SH-SY5Y (cell line): ENCODE measurements around the gene CSMD2.

Source experiments
- GATA2 ChIP-seq: IDR thresholded peaks from 2 replicates; pipeline ENCODE4 v1.6.1; 2011; ENCODE audit warnings: mild to moderate bottlenecking, low read depth, low read length
- GATA3 ChIP-seq: IDR thresholded peaks from 2 replicates; pipeline ENCODE4 v1.6.1; 2011; ENCODE audit warnings: low read depth, mild to moderate bottlenecking, low read length, moderate library complexity

Gene CSMD2

DNA sequence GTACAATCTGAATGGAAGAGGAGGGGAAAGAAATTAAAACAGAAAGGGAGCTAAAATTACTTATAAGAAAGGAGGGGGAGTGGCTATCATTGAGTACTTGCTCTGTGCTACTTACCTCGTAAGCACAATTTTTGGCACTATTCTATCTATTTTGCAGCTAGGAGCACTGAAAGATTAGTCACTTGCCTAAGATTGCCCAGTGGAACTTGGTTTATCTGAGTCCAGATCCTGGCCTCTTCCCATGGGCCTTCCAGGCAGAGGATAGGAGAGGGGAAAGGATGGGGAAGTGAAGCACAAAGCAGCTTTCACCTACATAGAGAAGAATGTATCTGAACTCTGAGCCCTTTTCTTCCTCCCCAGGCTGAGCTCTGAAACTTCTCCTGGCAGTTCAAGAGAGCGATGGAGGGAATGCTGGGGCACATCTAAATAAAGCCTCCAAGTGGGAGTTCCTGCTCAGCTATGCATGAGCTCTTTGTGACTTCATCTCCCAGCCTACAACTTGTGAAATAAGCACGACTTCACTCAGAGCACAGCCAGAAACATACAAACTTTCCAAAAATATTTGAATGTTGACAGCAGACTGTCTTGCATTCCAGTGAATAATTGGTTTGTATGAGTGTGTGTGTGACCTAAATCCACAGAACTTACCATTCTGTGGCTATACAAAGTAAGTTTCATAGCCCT, 271.7 kb downstream of the CSMD2 start:
- TF ChIP-seq GATA3 (no peak), GATA2 (no peak)

DNA sequence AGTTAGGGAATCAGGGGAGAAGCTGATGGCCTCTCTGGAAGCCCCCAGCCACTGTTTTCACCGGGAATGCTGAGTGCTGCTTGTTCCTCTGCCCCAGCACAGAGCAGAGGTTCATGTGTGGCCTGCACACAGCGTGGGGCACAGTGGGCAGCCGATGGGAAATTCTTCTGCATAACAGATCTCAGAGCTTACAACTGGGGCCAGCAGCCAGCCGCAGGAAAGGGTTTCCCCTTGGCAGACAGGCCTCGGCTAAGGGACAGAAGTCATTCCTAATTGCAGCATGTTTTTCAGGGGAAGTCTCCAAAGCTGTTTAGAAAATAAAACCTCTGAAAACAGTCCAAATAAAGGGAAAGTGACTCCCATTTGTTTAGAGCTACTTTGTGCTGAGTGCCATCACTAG, 278.5 kb downstream of the CSMD2 start:
- no peak for TF ChIP-seq GATA2
- TF ChIP-seq GATA3, result no peak

DNA sequence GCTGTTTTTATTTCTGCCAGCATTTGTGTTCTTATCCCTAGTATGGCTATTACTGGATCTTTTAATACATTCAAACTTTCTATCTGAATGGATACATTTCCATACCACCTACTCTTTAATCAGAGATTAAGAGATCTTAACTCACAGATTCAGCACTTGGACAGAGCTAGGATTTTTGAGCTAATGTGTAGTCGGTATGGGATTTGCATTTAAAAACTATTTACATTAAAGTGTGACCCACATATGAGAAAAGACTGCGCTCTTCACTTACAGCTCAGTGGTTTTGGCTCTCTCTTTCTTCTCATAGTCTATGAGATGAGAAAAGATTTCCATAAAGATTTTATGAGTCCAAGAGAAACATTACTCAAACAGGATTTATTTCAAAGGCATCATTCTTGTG, 284.7 kb downstream of the CSMD2 start:
- no peak for TF ChIP-seq GATA3
- no peak for TF ChIP-seq GATA2

DNA sequence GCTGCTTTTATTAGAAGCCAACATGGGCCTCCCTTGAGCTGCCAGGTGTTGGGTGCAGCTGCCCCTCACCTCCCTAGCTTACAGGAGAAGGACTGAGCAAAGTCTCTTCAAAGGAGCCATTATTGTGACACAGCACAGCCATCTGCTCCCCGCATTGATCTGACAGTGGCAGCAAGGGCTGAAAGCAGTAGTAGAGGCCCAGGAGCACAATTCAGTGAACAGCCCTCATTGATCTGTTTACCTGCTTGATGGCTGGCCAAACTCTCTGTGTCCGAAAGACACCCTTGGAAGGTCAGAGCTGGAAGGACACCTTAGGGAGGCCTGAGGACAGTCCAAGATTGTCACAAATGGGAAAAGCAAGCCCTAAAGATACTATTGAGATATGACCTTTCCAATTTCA, 286.6 kb downstream of the CSMD2 start:
- TF ChIP-seq GATA2 (no peak), GATA3 (no peak)

DNA sequence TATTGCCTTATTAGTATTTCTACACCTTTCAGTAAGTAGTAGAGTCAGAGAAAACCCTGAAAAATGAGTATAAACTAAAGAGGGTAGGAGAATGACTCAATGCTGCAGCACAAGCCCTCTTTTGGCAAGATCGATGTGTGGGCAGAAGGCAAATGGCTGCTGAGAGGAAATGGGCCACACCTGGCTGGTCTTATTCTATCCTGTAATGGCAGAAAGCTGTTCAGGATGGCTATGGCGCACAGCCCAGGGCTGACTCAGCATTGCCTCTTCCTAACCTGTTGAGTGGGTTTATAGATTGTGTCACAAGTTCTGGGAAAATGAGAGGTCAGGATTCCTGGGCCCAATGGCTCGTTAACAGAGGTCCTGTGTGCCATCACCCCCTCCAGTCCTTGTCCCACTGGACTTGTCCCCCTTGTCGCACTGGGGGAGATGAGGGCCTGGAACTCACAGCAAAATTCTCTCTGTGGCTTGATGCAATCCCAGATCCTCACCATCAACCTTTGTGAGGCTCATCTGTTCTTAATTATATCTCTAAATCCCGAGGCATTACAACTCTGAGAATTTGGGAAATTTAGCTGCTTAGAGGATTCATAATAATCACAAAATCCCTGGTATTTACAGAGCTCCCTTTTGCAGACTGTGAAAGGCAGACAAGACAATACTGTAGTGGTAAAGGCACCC, 287.9 kb downstream of the CSMD2 start:
- TF ChIP-seq GATA3 (no peak), GATA2 (no peak)

DNA sequence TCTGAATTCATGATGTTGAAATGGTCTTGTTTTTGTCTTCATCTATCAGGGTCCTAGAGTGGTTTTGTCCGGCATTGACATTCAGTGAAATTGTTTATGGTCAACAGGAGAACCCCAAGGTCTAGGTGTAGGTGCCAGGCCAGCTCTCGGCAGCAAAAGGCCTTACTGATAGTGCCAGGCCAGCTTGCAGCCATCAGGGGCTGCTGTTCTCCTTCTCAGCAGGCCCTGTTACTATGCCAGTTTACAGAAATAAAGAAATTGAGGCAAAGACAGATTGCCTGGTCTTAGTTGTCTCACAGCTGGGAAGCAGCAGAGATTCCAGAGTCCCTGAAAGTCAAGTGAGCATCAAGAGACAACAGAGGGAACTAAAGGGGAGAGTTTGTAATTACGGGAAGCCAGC, 289.2 kb downstream of the CSMD2 start:
- no peak for TF ChIP-seq GATA3
- TF ChIP-seq GATA2, result no peak

DNA sequence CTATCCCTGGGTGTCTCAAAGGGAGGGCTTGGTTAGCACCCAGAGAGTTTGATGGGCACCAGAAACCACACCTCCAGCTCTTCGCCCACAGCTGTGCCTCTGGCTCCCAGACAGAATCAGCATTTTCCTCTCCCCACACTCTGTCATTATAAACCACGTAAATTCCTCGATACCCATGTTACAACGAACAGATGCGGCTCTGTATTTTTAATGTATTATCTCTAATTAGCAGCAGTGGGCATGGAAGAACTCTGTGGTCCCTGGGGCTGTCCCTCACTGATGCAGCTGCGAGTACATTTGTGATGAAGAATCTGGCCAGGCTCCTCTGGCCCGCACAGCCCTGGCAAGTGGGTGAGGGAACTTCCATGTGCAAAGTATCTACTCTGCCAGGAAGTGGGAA, 290.4 kb downstream of the CSMD2 start:
- no peak for TF ChIP-seq GATA3
- no peak for TF ChIP-seq GATA2

DNA sequence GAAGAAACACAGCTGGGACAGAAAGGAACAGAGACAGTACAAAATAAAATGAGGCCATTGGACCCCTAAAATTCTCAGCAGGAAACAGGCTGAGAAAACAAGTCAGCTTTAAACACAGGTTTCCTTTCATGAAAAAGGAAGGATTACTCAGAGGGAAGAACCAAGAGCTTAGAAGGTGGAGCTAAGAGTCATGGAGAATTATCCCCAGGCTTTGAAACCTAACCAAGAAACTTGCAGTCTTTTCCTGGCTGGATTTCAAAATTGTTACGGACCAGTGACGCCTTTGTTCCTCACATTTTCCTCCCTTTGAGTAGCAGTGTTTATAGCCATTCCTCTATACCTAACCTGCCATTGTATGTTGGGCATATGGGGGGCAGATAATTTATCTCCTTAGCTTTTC, 292.3 kb downstream of the CSMD2 start:
- TF ChIP-seq GATA3 (no peak), GATA2 (no peak)

DNA sequence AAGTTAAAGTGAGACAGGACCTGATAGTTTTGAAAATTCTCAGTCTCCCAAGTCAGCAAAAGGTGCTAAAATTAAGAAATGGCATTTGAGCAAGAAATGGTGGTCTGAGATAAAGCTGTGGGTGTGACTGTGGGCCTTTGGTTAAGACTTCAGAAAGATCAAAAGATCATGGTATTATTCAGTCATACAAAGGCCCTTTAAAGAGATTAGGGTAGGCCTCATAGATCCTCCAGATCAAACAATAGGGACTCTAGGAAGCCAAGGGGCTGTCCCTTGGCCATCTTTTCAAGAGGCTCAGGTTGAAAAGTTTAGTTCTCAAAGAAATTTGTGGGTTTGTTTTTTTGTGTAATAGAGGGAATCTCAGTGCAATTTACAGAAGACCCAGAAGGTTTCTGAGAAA, 292.8 kb downstream of the CSMD2 start:
- no peak for TF ChIP-seq GATA3
- TF ChIP-seq GATA2, result no peak

DNA sequence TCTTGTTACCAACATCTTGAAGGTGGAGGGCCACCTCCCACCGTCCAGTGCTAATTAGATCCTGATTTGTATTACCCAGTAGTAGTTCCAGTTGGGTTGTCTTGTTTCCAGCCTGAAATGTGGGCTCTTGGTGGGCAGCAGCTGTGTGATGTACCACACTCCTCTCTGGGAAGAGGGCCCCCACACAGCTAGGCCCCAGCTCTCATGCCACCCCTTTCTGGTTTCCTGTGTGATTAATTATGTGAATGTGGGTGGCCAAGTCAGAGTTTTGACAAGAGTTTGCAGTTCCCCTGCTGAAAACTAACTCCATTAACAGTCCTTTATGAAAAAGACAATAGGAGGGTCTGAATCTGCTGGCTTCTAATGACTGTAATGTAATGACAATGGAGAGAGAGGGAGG, 297.3 kb downstream of the CSMD2 start:
- TF ChIP-seq GATA3 (no peak), GATA2 (no peak)

DNA sequence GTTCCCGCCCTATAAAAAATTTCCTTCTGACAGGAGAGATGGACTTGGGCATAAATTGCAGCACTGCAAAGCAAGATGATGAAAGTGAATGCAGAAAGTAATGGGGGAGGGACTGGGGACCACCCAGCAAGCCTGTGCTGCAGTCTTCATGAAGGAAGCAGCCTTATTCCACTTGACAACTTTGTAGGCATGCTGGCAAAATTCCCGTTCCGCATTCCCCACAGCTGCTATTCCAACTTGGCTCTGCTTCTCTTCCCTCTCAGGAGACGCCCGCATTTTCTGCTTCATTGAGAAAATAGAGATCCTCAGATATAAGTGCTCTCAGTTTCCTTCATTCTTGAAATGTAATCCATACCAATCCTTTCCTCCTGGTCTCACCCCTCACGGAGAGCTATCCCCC, 298.7 kb downstream of the CSMD2 start:
- TF ChIP-seq GATA3 (no peak), GATA2 (no peak)

DNA sequence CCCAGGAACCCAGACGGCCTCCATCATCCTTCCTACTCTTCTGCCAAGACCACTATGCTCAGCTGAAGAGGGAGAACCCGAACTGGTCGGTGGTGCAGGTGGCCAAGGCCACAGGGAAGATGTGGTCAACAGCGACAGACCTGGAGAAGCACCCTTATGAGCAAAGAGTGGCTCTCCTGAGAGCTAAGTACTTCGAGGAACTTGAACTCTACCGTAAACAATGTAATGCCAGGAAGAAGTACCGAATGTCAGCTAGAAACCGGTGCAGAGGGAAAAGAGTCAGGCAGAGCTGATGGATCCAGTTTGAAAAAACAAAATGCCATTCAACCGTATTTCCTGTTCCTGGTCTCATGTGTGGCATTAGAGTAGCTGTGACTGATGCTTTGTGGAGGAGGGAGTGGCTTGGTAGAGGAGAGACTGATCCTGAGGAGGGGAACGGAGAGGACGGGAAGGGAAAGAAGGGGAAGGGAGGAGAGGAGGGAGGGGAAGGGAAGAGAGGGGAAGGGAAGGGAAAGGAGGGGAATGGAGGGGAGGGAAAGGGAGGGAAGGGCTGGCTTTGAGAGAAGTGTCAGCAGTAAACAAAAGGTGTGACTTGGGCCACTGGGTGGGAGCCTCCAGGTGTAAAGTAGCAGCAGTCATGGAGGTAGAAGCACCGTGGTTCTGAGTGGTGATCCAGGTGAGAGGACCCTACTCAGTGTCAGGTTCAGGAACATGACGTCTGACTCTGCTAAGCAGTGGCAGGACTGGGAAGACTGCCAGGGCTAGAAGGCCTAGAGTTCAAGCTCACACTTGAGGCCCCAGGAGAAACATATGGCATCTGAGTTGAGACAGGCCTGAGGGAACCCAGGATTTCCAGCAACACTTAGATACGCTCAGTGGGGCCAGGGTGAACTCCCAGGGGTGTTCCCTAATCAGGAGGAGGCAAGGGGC, 300.3 kb downstream of the CSMD2 start:
- no peak for TF ChIP-seq GATA2
- TF ChIP-seq GATA3, result no peak

DNA sequence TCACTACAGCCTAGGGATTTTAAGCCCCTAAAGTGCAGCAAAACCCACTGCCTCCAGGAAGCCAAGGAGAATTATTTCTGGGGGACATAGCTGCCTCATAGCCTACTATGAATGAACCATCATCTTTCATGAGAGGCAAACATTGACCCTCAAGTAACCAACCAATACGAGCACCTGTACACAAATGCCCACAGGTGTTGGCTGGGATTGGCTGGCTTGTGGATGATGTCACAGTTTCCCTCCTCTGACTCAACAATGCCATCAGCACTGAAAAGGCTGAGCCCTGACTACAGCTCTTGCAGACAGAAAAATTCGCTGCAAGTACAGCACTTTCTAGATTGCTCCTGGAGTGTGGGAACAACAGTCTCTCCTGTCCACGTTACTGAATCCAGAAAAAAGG, 301.3 kb downstream of the CSMD2 start, which contains the start of gene HMGB4:
Gene HMGB4 (plus strand): TSS at position 301 of the 400 bp plus-strand sequence. CDS start 113 bp downstream, outside the sequence.
- TF ChIP-seq GATA2 (no peak), GATA3 (no peak)

DNA sequence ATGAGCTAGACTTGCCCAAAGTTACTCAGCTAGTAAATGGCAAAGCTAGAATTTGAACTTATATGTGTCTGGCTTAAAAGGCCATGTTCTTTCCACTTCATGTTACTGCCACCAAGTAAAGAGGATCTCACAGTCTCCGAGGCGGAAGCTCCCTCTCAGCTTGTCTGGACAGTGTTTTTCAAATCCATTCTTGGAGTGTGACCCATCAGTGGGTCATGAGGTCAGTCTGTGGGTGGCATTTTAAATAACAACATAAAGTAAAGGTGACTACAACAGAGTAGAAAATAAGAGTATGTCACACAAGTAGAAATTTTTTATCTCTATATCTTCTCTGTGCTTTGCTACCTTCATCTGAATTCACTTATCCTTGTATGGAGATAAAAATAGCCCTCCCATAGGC, 304.4 kb downstream of the CSMD2 start:
- TF ChIP-seq GATA2 (no peak), GATA3 (no peak)
